ENCODE results near the gene MORC2. TPM values are rescaled to one million over a fixed set of nuclear protein-coding genes. Genes with fewer than 3 reads are reported as not detected.

Gene MORC2
- total RNA-seq, 1 experiment from 2014 or later, result 36.1 TPM

GRCh38 chr22:30969532-30970355 is 1.2 kb upstream of the MORC2 start:
- H3K4me3 Mint-ChIP-seq (ENCODE audit: unreplicated experiment), result peak overlapping the region; percentile 88
- TF ChIP-seq CTCF (IDR thresholded peaks at IDR 0.05; ENCODE audit: unreplicated experiment), result no peak
- H3K27me3 Mint-ChIP-seq (ENCODE audit: insufficient read depth, unreplicated experiment), result no peaks in the 10 kb centered on the region
- POLR2A ChIA-PET, result interaction anchor here (0.6 to 5.3 kb wide), 29 partner anchors 7 to 545 kb away, joined by 3 to 99 read pairs (median 6); partner anchors contain the start of genes PATZ1, PES1, PIK3IP1 and RNF185
- CTCF ChIA-PET, result interaction anchor here (0.5 to 2.2 kb wide), 7 partner anchors 32 to 685 kb away, joined by 3 to 8 read pairs (median 3); partner anchors contain the start of genes RNF185 and SMTN
- peaks cover 27% of the 10 kb centered on the region for H3K4me1 Mint-ChIP-seq (ENCODE audit: insufficient read depth, unreplicated experiment)
- H3K36me3 Mint-ChIP-seq (ENCODE audit: insufficient read depth, unreplicated experiment), result peaks cover 63% of the 10 kb centered on the region
- no peaks in the 10 kb centered on the region for H3K9me3 Mint-ChIP-seq (ENCODE audit: unreplicated experiment)
- BruUV-seq (replicated peaks), result no TSS peak
- H3K27ac Mint-ChIP-seq (ENCODE audit: low read depth, unreplicated experiment), result peak overlapping the region; percentile 88
- intact Hi-C loops (cut with micrococcal nuclease), result loop anchor here (1.0 kb wide), 1 partner anchor 115 kb away; no protein-coding TSS in a partner anchor
- DNase-seq (ENCODE audit: unreplicated experiment), result peak; percentile 37

GRCh38 chr22:30968924-30969531 is 454 bp upstream of the MORC2 start, which contains the start of gene TUG1:
Gene TUG1 (plus strand): TSS chr22:30969265.
- H3K4me1 Mint-ChIP-seq (ENCODE audit: insufficient read depth, unreplicated experiment), result peaks cover 28% of the 10 kb centered on the region
- no peaks in the 10 kb centered on the region for H3K9me3 Mint-ChIP-seq (ENCODE audit: unreplicated experiment)
- intact Hi-C loops (cut with micrococcal nuclease), result loop anchor here (1.0 kb wide), 1 partner anchor 115 kb away; no protein-coding TSS in a partner anchor
- POLR2A ChIA-PET, result interaction anchor here (0.6 to 5.3 kb wide), 36 partner anchors 8 to 1415 kb away, joined by 3 to 99 read pairs (median 5); partner anchors contain the start of genes PATZ1, PES1, PIK3IP1 and RNF185
- peak; percentile 98 for DNase-seq (ENCODE audit: unreplicated experiment)
- H3K27ac Mint-ChIP-seq (ENCODE audit: low read depth, unreplicated experiment), result peak within 1 kb of the TSS; percentile 88
- TF ChIP-seq CTCF (IDR thresholded peaks at IDR 0.05; ENCODE audit: unreplicated experiment), result no peak
- H3K4me3 Mint-ChIP-seq (ENCODE audit: unreplicated experiment), result peak within 1 kb of the TSS; percentile 88
- CTCF ChIA-PET, result interaction anchor here (0.5 to 3.0 kb wide), 13 partner anchors 96 to 1719 kb away, joined by 3 to 11 read pairs (median 4); partner anchors contain the start of genes RNF185 and SMTN
- peaks cover 56% of the 10 kb centered on the region for H3K36me3 Mint-ChIP-seq (ENCODE audit: insufficient read depth, unreplicated experiment)
- no peaks in the 10 kb centered on the region for H3K27me3 Mint-ChIP-seq (ENCODE audit: insufficient read depth, unreplicated experiment)
- BruUV-seq (replicated peaks), result no TSS peak

- ChIA-PET CTCF (interaction anchor here (0.5 to 2.4 kb wide), 2 partner anchors 120 to 143 kb away, joined by 4 to 5 read pairs; partner anchors contain the start of gene SELENOM), POLR2A (interaction anchor here (1.2 to 2.2 kb wide), 3 partner anchors 11 to 116 kb away, joined by 6 to 11 read pairs (median 8); partner anchors contain the start of gene SMTN)
- intact Hi-C loops (cut with micrococcal nuclease), result no loop called here
- H3K9me3 Mint-ChIP-seq (ENCODE audit: unreplicated experiment), result no peaks in the 10 kb centered on the region
- peaks cover 19% of the 10 kb centered on the region for H3K36me3 Mint-ChIP-seq (ENCODE audit: insufficient read depth, unreplicated experiment)
- no peak overlapping the region for H3K4me3 Mint-ChIP-seq (ENCODE audit: unreplicated experiment)
- DNase-seq (ENCODE audit: unreplicated experiment), result no peak
- H3K4me1 Mint-ChIP-seq (ENCODE audit: insufficient read depth, unreplicated experiment), result peaks cover 10% of the 10 kb centered on the region
- no peak overlapping the region for H3K27ac Mint-ChIP-seq (ENCODE audit: low read depth, unreplicated experiment)
- H3K27me3 Mint-ChIP-seq (ENCODE audit: insufficient read depth, unreplicated experiment), result no peaks in the 10 kb centered on the region
- no peak for TF ChIP-seq CTCF (IDR thresholded peaks at IDR 0.05; ENCODE audit: unreplicated experiment)
- no TSS peak for BruUV-seq (replicated peaks)
Observed at GRCh38 chr22:30964858-30965257, 3.7 kb downstream of the MORC2 start.

GRCh38 chr22:30955153-30955552 is 13.4 kb downstream of the MORC2 start:
- TF ChIP-seq CTCF (IDR thresholded peaks at IDR 0.05; ENCODE audit: unreplicated experiment), result no peak
- H3K9me3 Mint-ChIP-seq (ENCODE audit: unreplicated experiment), result no peaks in the 10 kb centered on the region
- H3K27ac Mint-ChIP-seq (ENCODE audit: low read depth, unreplicated experiment), result no peak overlapping the region
- intact Hi-C loops (cut with micrococcal nuclease), result no loop called here
- H3K4me1 Mint-ChIP-seq (ENCODE audit: insufficient read depth, unreplicated experiment), result no peaks in the 10 kb centered on the region
- H3K4me3 Mint-ChIP-seq (ENCODE audit: unreplicated experiment), result no peak overlapping the region
- peaks cover 53% of the 10 kb centered on the region for H3K36me3 Mint-ChIP-seq (ENCODE audit: insufficient read depth, unreplicated experiment)
- ChIA-PET CTCF (no interaction called here), POLR2A (interaction anchor here (0.7 kb wide), 1 partner anchor 58 kb away, joined by 3 read pairs; no protein-coding TSS in a partner anchor)
- no TSS peak for BruUV-seq (replicated peaks)
- DNase-seq (ENCODE audit: unreplicated experiment), result no peak
- no peaks in the 10 kb centered on the region for H3K27me3 Mint-ChIP-seq (ENCODE audit: insufficient read depth, unreplicated experiment)
